Fibroblast of lung (primary cell): ENCODE results near the gene SGCE. TPM values are rescaled to one million over a fixed set of nuclear protein-coding genes. Genes with fewer than 3 reads are reported as not detected.
A peak's percentile ranks its signal among the peaks of the same experiment; 100 is the strongest.

Source experiments
- DNase-seq, 2 donors: peaks; one replicate each; pipeline versions ENCODE4 v3.0.0 to v3.0.0-alpha.2; 2010; ENCODE audit warnings: low read depth in 2 of 2
- H2AFZ ChIP-seq: 2 replicates; pipeline ENCODE4 v1.5.1; 2012; ENCODE audit warnings: low read length, control low read depth, inconsistent platforms
- H3K27ac ChIP-seq: 2 replicates; pipeline ENCODE4 v1.5.1; 2011; ENCODE audit warnings: low read length, control low read depth; ENCODE audit not compliant: insufficient read depth
- H3K27me3 ChIP-seq: 2 replicates; pipeline ENCODE4 v1.5.1; 2011; ENCODE audit warnings: mild to moderate bottlenecking, low read length; ENCODE audit not compliant: control insufficient read depth, insufficient read depth
- H3K36me3 ChIP-seq: 2 replicates; pipeline ENCODE4 v1.5.1; 2011; ENCODE audit warnings: low read length; ENCODE audit not compliant: control insufficient read depth, insufficient read depth
- H3K4me1 ChIP-seq: 2 replicates; pipeline ENCODE4 v1.5.1; 2011; ENCODE audit warnings: low read length; ENCODE audit not compliant: control insufficient read depth, insufficient read depth; ENCODE audit errors: extremely low read depth
- H3K4me2 ChIP-seq: 2 replicates; pipeline ENCODE4 v1.5.1; 2011; ENCODE audit warnings: low read length, control low read depth; ENCODE audit not compliant: insufficient read depth; ENCODE audit errors: extremely low read depth
- H3K4me3 ChIP-seq, 4 experiments: fragments of 200-600 bp in 1 of 4; sonication (generic) in 1 of 4; replicated peaks in 1 of 4; 2 replicates each; pipeline ENCODE4 v1.5.1; 2011 to 2016; ENCODE audit warnings: low read length in 4 of 4, low read depth in 3 of 4, mild to moderate bottlenecking in 3 of 4, control low read depth in 2 of 4, inconsistent platforms in 1 of 4, mixed read lengths in 1 of 4; ENCODE audit not compliant: insufficient read depth in 1 of 4; ENCODE audit errors: control extremely low read depth in 1 of 4
- H3K79me2 ChIP-seq: 2 replicates; pipeline ENCODE4 v1.5.1; 2012; ENCODE audit warnings: mild to moderate bottlenecking, low read length, inconsistent platforms; ENCODE audit not compliant: control insufficient read depth, insufficient read depth
- H3K9ac ChIP-seq: 2 replicates; pipeline ENCODE4 v1.5.1; 2011; ENCODE audit warnings: mild to moderate bottlenecking, low read length, control low read depth; ENCODE audit not compliant: insufficient read depth
- H3K9me3 ChIP-seq: 2 replicates; pipeline ENCODE4 v1.5.1; 2012; ENCODE audit warnings: low read depth, low read length; ENCODE audit not compliant: control insufficient read depth, insufficient read depth
- H4K20me1 ChIP-seq: 2 replicates; pipeline ENCODE4 v1.5.1; 2011; ENCODE audit warnings: low read length; ENCODE audit not compliant: control insufficient read depth, insufficient read depth; ENCODE audit errors: extremely low read depth
- CTCF ChIP-seq, 2 donors: IDR thresholded peaks in 1 of 2; conservative IDR thresholded peaks in 1 of 2; 1 replicate in 1 of 2; 2 replicates in 1 of 2; pipeline ENCODE4 v1.5.1; 2011 to 2012; ENCODE audit warnings: low read length in 2 of 2, control low read depth in 1 of 2, inconsistent platforms in 1 of 2, low read depth in 1 of 2, mild to moderate bottlenecking in 1 of 2
- EZH2 ChIP-seq: IDR thresholded peaks from 2 replicates; pipeline ENCODE4 v1.5.1; 2012; ENCODE audit warnings: low read length, control low read depth, mild to moderate bottlenecking; ENCODE audit errors: missing control alignments
- polyA plus RNA-seq, 2 donors: library from polyadenylated mRNA; depleted of rRNA in 1 of 2; stranded (reverse) in 1 of 2; unstranded in 1 of 2; fragments of >200 nt; gene quantifications; 2 replicates each; pipeline ENCODE4 v1.2.1, GENCODE V29; 2011 to 2012; ENCODE audit warnings: missing spikeins in 1 of 2
- total RNA-seq: library from RNA; depleted of rRNA; stranded (reverse); fragments of >200 nt; gene quantifications from 2 replicates; pipeline ENCODE4 v1.2.1, GENCODE V29; 2014

The SGCE gene
- total and polyA plus RNA-seq, 2 donors (not counting 1 experiment from before 2014, with no cell fraction given): 106 to 184 TPM

- H3K27ac ChIP-seq: no peak overlapping the region
- no peaks in the 10 kb centered on the region for H3K79me2 ChIP-seq
- DNase-seq: peak; percentile 30 to 36
- H3K36me3 ChIP-seq: no peaks in the 10 kb centered on the region
- TF ChIP-seq CTCF (conservative IDR thresholded peaks at IDR 0.05 in 1 of 2, IDR thresholded peaks at IDR 0.05 in 1 of 2; ENCODE audit: low read depth in 1 of 2, low read length in 2 of 2) (no peak), EZH2 (no peak)
- no peak overlapping the region for H2AFZ ChIP-seq
- no peaks in the 10 kb centered on the region for H3K4me1 ChIP-seq
- H3K9ac ChIP-seq: no peak overlapping the region
- no peaks in the 10 kb centered on the region for H3K27me3 ChIP-seq
- no peaks in the 10 kb centered on the region for H4K20me1 ChIP-seq
- no peaks in the 10 kb centered on the region for H3K9me3 ChIP-seq
- H3K4me2 ChIP-seq: no peak overlapping the region
- no peak overlapping the region for H3K4me3 ChIP-seq
Observed at GRCh38 chr7:94679358-94679757, 23.4 kb upstream of the SGCE start.

- H3K27ac ChIP-seq: no peak overlapping the region
- no peaks in the 10 kb centered on the region for H3K4me1 ChIP-seq
- no peaks in the 10 kb centered on the region for H3K9me3 ChIP-seq
- H3K79me2 ChIP-seq: no peaks in the 10 kb centered on the region
- H3K4me2 ChIP-seq: no peak overlapping the region
- H2AFZ ChIP-seq: no peak overlapping the region
- H3K36me3 ChIP-seq: no peaks in the 10 kb centered on the region
- no peaks in the 10 kb centered on the region for H4K20me1 ChIP-seq
- no peak overlapping the region for H3K4me3 ChIP-seq
- DNase-seq: no peak
- no peaks in the 10 kb centered on the region for H3K27me3 ChIP-seq
- H3K9ac ChIP-seq: no peak overlapping the region
- no peak for TF ChIP-seq CTCF (conservative IDR thresholded peaks at IDR 0.05 in 1 of 2, IDR thresholded peaks at IDR 0.05 in 1 of 2; ENCODE audit: low read depth in 1 of 2, low read length in 2 of 2)
- no peak for TF ChIP-seq EZH2
Observed at GRCh38 chr7:94676431-94676830, 20.5 kb upstream of the SGCE start.

- Histone ChIP-seq H3K4me1 (no peaks in the 10 kb centered on the region), H3K4me3 (no peak overlapping the region), H3K9ac (no peak overlapping the region), H3K79me2 (no peaks in the 10 kb centered on the region), H3K27ac (no peak overlapping the region), H2AFZ (no peak overlapping the region), H4K20me1 (no peaks in the 10 kb centered on the region), H3K4me2 (no peak overlapping the region), H3K27me3 (no peaks in the 10 kb centered on the region), H3K9me3 (no peaks in the 10 kb centered on the region), H3K36me3 (no peaks in the 10 kb centered on the region)
- TF ChIP-seq CTCF (conservative IDR thresholded peaks at IDR 0.05 in 1 of 2, IDR thresholded peaks at IDR 0.05 in 1 of 2; ENCODE audit: low read depth in 1 of 2, low read length in 2 of 2) (no peak), EZH2 (no peak)
- DNase-seq: no peak
Observed at GRCh38 chr7:94675356-94675755, 19.4 kb upstream of the SGCE start.
